Activated T-helper 1 cell treated with anti-CD3 and anti-CD28 coated beads, Interleukin-12 subunit alpha, Interleukin-12 subunit beta, Interleukin-2, Interleukin-4 antibody, amounts not matched to agents 30 ng/mL and 10 ng/mL and 1 ng/mL, durations not matched to agents 14 hours and 24 hours and 36 hours (primary cell): Measurements from ENCODE around the gene ANKRD30A. TPM values are rescaled to one million over a fixed set of nuclear protein-coding genes. Genes with fewer than 3 reads are reported as not detected.
"Not testable (repeated sequence)": the region's sequence is repeated elsewhere in the genome, so short reads cannot be mapped to it uniquely, and the experiment has no call there.

Experiments
- DNase-seq: peaks from one replicate; pipeline ENCODE4 v3.0.0; 2021; ENCODE audit warnings: low spot score
- H3K27ac Mint-ChIP-seq: one replicate; pipeline ENCODE4 v1.8.0; 2021; ENCODE audit warnings: mild to moderate bottlenecking, mixed read lengths
- H3K27me3 Mint-ChIP-seq: one replicate; pipeline ENCODE4 v1.8.0; 2022; ENCODE audit warnings: mild to moderate bottlenecking, moderate library complexity, mixed read lengths; ENCODE audit not compliant: insufficient read depth
- H3K36me3 Mint-ChIP-seq: one replicate; pipeline ENCODE4 v1.8.0; 2021; ENCODE audit warnings: low read depth, mixed read lengths
- H3K4me1 Mint-ChIP-seq: one replicate; pipeline ENCODE4 v1.8.0; 2021; ENCODE audit warnings: low read depth, mixed read lengths
- H3K4me3 Mint-ChIP-seq: one replicate; pipeline ENCODE4 v1.8.0; 2021; ENCODE audit warnings: mild to moderate bottlenecking, moderate library complexity, mixed read lengths
- H3K9me3 Mint-ChIP-seq: one replicate; pipeline ENCODE4 v1.8.0; 2021; ENCODE audit warnings: mixed read lengths
- intact Hi-C: fragments of 100-400 bp; cut with micrococcal nuclease; formaldehyde crosslinking; loops from one replicate; pipeline ENCODE4 v1.15.1; 2024
- total RNA-seq: library from RNA; stranded (reverse); gene quantifications from 2 replicates; pipeline ENCODE4 v1.2.3, GENCODE V29; 2022

Gene ANKRD30A
- total RNA-seq, 1 donor from 2014 or later, result not detected

- H3K36me3 Mint-ChIP-seq, result no peaks in the 10 kb centered on the region
- no peaks in the 10 kb centered on the region for H3K4me1 Mint-ChIP-seq
- H3K9me3 Mint-ChIP-seq, result peaks cover 31% of the 10 kb centered on the region
- no peak overlapping the region for H3K27ac Mint-ChIP-seq
- H3K4me3 Mint-ChIP-seq, result no peak overlapping the region
- intact Hi-C loops, result no loop called here
- H3K27me3 Mint-ChIP-seq, result no peaks in the 10 kb centered on the region
- DNase-seq, result no peak
Measured at GRCh38 chr10:37289833-37290464, 164.6 kb downstream of the ANKRD30A start.

GRCh38 chr10:37301271-37301670, 175.9 kb downstream of the ANKRD30A start:
- no peak overlapping the region for H3K27ac Mint-ChIP-seq
- no peaks in the 10 kb centered on the region for H3K36me3 Mint-ChIP-seq
- H3K27me3 Mint-ChIP-seq, result no peaks in the 10 kb centered on the region
- no peak for DNase-seq
- H3K4me3 Mint-ChIP-seq, result no peak overlapping the region
- H3K4me1 Mint-ChIP-seq, result no peaks in the 10 kb centered on the region
- intact Hi-C loops, result no loop called here
- H3K9me3 Mint-ChIP-seq, result peaks cover 27% of the 10 kb centered on the region

- H3K9me3 Mint-ChIP-seq, result peaks cover 22% of the 10 kb centered on the region
- intact Hi-C loops, result no loop called here
- H3K4me3 Mint-ChIP-seq, result no peak overlapping the region
- H3K36me3 Mint-ChIP-seq, result no peaks in the 10 kb centered on the region
- H3K27ac Mint-ChIP-seq, result no peak overlapping the region
- DNase-seq, result no peak
- no peaks in the 10 kb centered on the region for H3K27me3 Mint-ChIP-seq
- H3K4me1 Mint-ChIP-seq, result no peaks in the 10 kb centered on the region
Measured at GRCh38 chr10:37304036-37304435, 178.6 kb downstream of the ANKRD30A start.

- peaks cover 14% of the 10 kb centered on the region for H3K9me3 Mint-ChIP-seq
- H3K4me1 Mint-ChIP-seq, result no peaks in the 10 kb centered on the region
- no peaks in the 10 kb centered on the region for H3K36me3 Mint-ChIP-seq
- intact Hi-C loops, result no loop called here
- H3K4me3 Mint-ChIP-seq, result no peak overlapping the region
- H3K27ac Mint-ChIP-seq, result no peak overlapping the region
- DNase-seq, result no peak
- no peaks in the 10 kb centered on the region for H3K27me3 Mint-ChIP-seq
Measured at GRCh38 chr10:37314350-37314749, 189.0 kb downstream of the ANKRD30A start.

GRCh38 chr10:37314862-37315261, 189.5 kb downstream of the ANKRD30A start:
- Mint-ChIP-seq H3K9me3 (peaks cover 19% of the 10 kb centered on the region), H3K36me3 (no peaks in the 10 kb centered on the region), H3K4me3 (no peak overlapping the region), H3K27ac (no peak overlapping the region), H3K4me1 (no peaks in the 10 kb centered on the region), H3K27me3 (no peaks in the 10 kb centered on the region)
- intact Hi-C loops, result no loop called here
- no peak for DNase-seq

- Mint-ChIP-seq H3K27ac (no peak overlapping the region), H3K27me3 (no peaks in the 10 kb centered on the region), H3K36me3 (no peaks in the 10 kb centered on the region), H3K4me1 (no peaks in the 10 kb centered on the region), H3K9me3 (peaks cover 32% of the 10 kb centered on the region), H3K4me3 (no peak overlapping the region)
- DNase-seq, result no peak
- intact Hi-C loops, result no loop called here
Measured at GRCh38 chr10:37344413-37344812, 219.0 kb downstream of the ANKRD30A start.

GRCh38 chr10:37379991-37380390, 254.6 kb downstream of the ANKRD30A start:
- no peak overlapping the region for H3K4me3 Mint-ChIP-seq
- no peaks in the 10 kb centered on the region for H3K27me3 Mint-ChIP-seq
- no peaks in the 10 kb centered on the region for H3K4me1 Mint-ChIP-seq
- intact Hi-C loops, result no loop called here
- H3K9me3 Mint-ChIP-seq, result peaks cover 43% of the 10 kb centered on the region
- H3K27ac Mint-ChIP-seq, result no peak overlapping the region
- H3K36me3 Mint-ChIP-seq, result no peaks in the 10 kb centered on the region
- DNase-seq, result no peak

- no peak overlapping the region for H3K27ac Mint-ChIP-seq
- no peaks in the 10 kb centered on the region for H3K36me3 Mint-ChIP-seq
- no peaks in the 10 kb centered on the region for H3K27me3 Mint-ChIP-seq
- no peak for DNase-seq
- H3K4me3 Mint-ChIP-seq, result no peak overlapping the region
- intact Hi-C loops, result no loop called here
- H3K4me1 Mint-ChIP-seq, result no peaks in the 10 kb centered on the region
- H3K9me3 Mint-ChIP-seq, result peaks cover 35% of the 10 kb centered on the region
Measured at GRCh38 chr10:37381271-37381670, 255.9 kb downstream of the ANKRD30A start.

- no peak overlapping the region for H3K4me3 Mint-ChIP-seq
- H3K4me1 Mint-ChIP-seq, result no peaks in the 10 kb centered on the region
- H3K27ac Mint-ChIP-seq, result no peak overlapping the region
- intact Hi-C loops, result no loop called here
- H3K36me3 Mint-ChIP-seq, result no peaks in the 10 kb centered on the region
- peaks cover 37% of the 10 kb centered on the region for H3K9me3 Mint-ChIP-seq
- DNase-seq, result no peak
- H3K27me3 Mint-ChIP-seq, result no peaks in the 10 kb centered on the region
Measured at GRCh38 chr10:37384923-37385322, 259.5 kb downstream of the ANKRD30A start.

- Mint-ChIP-seq H3K4me3 (no peak overlapping the region), H3K27ac (no peak overlapping the region), H3K27me3 (no peaks in the 10 kb centered on the region), H3K36me3 (no peaks in the 10 kb centered on the region), H3K9me3 (peaks cover 43% of the 10 kb centered on the region), H3K4me1 (no peaks in the 10 kb centered on the region)
- no peak for DNase-seq
- intact Hi-C loops, result no loop called here
Measured at GRCh38 chr10:37390926-37391325, 265.5 kb downstream of the ANKRD30A start.

GRCh38 chr10:37400774-37401173, 275.4 kb downstream of the ANKRD30A start:
- H3K27ac Mint-ChIP-seq, DNase-seq, H3K36me3 Mint-ChIP-seq, intact Hi-C loops, H3K4me3 Mint-ChIP-seq, H3K4me1 Mint-ChIP-seq, H3K27me3 Mint-ChIP-seq: not testable (repeated sequence)
- peaks cover 34% of the 10 kb centered on the region for H3K9me3 Mint-ChIP-seq

GRCh38 chr10:37401225-37401624, 275.8 kb downstream of the ANKRD30A start:
- no peaks in the 10 kb centered on the region for H3K4me1 Mint-ChIP-seq
- no peaks in the 10 kb centered on the region for H3K27me3 Mint-ChIP-seq
- intact Hi-C loops, result no loop called here
- no peak for DNase-seq
- H3K36me3 Mint-ChIP-seq, result no peaks in the 10 kb centered on the region
- no peak overlapping the region for H3K4me3 Mint-ChIP-seq
- no peak overlapping the region for H3K27ac Mint-ChIP-seq
- peaks cover 31% of the 10 kb centered on the region for H3K9me3 Mint-ChIP-seq

GRCh38 chr10:37403776-37404175, 278.4 kb downstream of the ANKRD30A start:
- Mint-ChIP-seq H3K4me1 (no peaks in the 10 kb centered on the region), H3K27me3 (no peaks in the 10 kb centered on the region), H3K27ac (no peak overlapping the region), H3K36me3 (no peaks in the 10 kb centered on the region), H3K4me3 (no peak overlapping the region), H3K9me3 (peaks cover 32% of the 10 kb centered on the region)
- DNase-seq, result no peak
- intact Hi-C loops, result no loop called here
